GM12892 (cell line): ENCODE measurements around the gene STMN3.

Source experiments
- POLR2AphosphoS5 ChIP-seq: IDR thresholded peaks from 2 replicates; pipeline ENCODE4 v1.6.1; 2011; ENCODE audit warnings: low read depth, low read length, control low read depth
- TAF1 ChIP-seq: IDR thresholded peaks from 2 replicates; pipeline ENCODE4 v1.6.1; 2011; ENCODE audit warnings: low read depth, mild to moderate bottlenecking, control low read depth, low read length, borderline replicate concordance

- TF ChIP-seq POLR2AphosphoS5: no peak
- no peak for TF ChIP-seq TAF1
These were observed 27.2 kb upstream of the STMN3 start for GRCh38 chr20:63680427-63680826.
